Measurements from ENCODE around the gene CHRNG. TPM values are rescaled to one million over a fixed set of nuclear protein-coding genes. Genes with fewer than 3 reads are reported as not detected.

CHRNG gene
- total RNA-seq, 1 donor from 2014 or later, result not detected

DNA sequence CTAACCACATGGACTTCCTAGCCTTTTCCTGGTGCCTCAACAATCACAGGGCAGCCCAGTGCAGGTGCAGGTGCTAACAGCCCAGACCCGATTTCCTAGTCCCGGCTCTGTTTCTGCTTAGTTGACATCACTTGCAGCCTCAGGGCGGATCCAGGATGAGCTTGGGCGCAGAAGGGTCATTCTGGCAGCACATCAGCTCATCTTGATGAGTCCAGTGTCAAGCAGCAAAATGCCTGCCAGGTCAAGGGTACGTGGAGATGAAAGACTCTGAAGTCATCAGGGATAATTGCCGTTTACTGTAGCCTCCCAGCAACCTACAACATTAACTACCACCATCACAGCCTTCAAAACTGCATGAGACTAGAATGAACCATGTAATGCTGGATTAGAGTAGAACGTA, 54.5 kb downstream of the CHRNG start:
- H3K27ac ChIP-seq (ENCODE audit: low read depth, low read length), result no peak overlapping the region
- no peaks in the 10 kb centered on the region for H3K9me3 Mint-ChIP-seq (ENCODE audit: unreplicated experiment)

More for the DNA sequence above, 54.5 kb downstream of the CHRNG start:
- no peak overlapping the region for H3K27ac Mint-ChIP-seq (ENCODE audit: unreplicated experiment)
- TF ChIP-seq EZH2 (IDR thresholded peaks at IDR 0.05; ENCODE audit: insufficient read depth, low read length), result no peak
- TF ChIP-seq, protein P1, sequence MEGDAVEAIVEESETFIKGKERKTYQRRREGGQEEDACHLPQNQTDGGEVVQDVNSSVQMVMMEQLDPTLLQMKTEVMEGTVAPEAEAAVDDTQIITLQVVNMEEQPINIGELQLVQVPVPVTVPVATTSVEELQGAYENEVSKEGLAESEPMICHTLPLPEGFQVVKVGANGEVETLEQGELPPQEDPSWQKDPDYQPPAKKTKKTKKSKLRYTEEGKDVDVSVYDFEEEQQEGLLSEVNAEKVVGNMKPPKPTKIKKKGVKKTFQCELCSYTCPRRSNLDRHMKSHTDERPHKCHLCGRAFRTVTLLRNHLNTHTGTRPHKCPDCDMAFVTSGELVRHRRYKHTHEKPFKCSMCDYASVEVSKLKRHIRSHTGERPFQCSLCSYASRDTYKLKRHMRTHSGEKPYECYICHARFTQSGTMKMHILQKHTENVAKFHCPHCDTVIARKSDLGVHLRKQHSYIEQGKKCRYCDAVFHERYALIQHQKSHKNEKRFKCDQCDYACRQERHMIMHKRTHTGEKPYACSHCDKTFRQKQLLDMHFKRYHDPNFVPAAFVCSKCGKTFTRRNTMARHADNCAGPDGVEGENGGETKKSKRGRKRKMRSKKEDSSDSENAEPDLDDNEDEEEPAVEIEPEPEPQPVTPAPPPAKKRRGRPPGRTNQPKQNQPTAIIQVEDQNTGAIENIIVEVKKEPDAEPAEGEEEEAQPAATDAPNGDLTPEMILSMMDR (IDR thresholded peaks at IDR 0.05; ENCODE audit: insufficient read depth, low read depth, low read length), result no peak
- Histone ChIP-seq H4K20me1 (ENCODE audit: insufficient read depth, low read length) (no peaks in the 10 kb centered on the region), H3K4me3 (ENCODE audit: insufficient read depth, low read depth, low read length) (no peak overlapping the region), H3K4me1 (ENCODE audit: insufficient read depth, low read length) (peaks cover 9% of the 10 kb centered on the region), H3K9ac (ENCODE audit: low read length) (no peak overlapping the region), H3K79me2 (ENCODE audit: insufficient read depth, low read length) (no peaks in the 10 kb centered on the region), H3K4me2 (ENCODE audit: low read length) (no peak overlapping the region), H2AFZ (ENCODE audit: low read depth, low read length) (no peak overlapping the region), H3K27me3 (ENCODE audit: insufficient read depth, low read length) (no peaks in the 10 kb centered on the region), H3K36me3 (ENCODE audit: insufficient read depth, low read length) (no peaks in the 10 kb centered on the region), H3K9me3 (ENCODE audit: insufficient read depth, low read depth, low read length) (no peaks in the 10 kb centered on the region)
- no peak for FAIRE-seq
- peaks cover 4% of the 10 kb centered on the region for H3K36me3 Mint-ChIP-seq (ENCODE audit: low read depth, unreplicated experiment)
- H3K27me3 Mint-ChIP-seq (ENCODE audit: low read depth, unreplicated experiment), result peaks cover 5% of the 10 kb centered on the region
- DNase-seq (ENCODE audit: low read depth), result no peak
- peaks cover 8% of the 10 kb centered on the region for H3K4me1 Mint-ChIP-seq (ENCODE audit: low read depth, unreplicated experiment)
- H3K4me3 Mint-ChIP-seq (ENCODE audit: unreplicated experiment), result no peak overlapping the region

Other genes with a start within 250 kb of the CHRNG start
- 0.32 TPM in 1 of 2 replicates, not detected in the other for gene ALPP, start 160.9 kb upstream of the CHRNG start, total RNA-seq
- gene ALPG, start 132.8 kb upstream of the CHRNG start, total RNA-seq, result 0.19 and 0.27 TPM in 2 replicates
- not detected in 2 replicates for gene ALPI, start 83.5 kb upstream of the CHRNG start, total RNA-seq
- 0.14 TPM in 1 of 2 replicates, not detected in the other for gene ECEL1, start 51.9 kb upstream of the CHRNG start, total RNA-seq
- not detected in 2 replicates for gene PRSS56, start 19.3 kb upstream of the CHRNG start, total RNA-seq
- not detected in 2 replicates for gene CHRND, start 13.5 kb upstream of the CHRNG start, total RNA-seq
- 6.5 and 6.7 TPM in 2 replicates for gene TIGD1, start 10.9 kb downstream of the CHRNG start, total RNA-seq
- gene EIF4E2, start 11.0 kb downstream of the CHRNG start, total RNA-seq, result 112 and 113 TPM in 2 replicates
- 15.7 and 18.8 TPM in 2 replicates for gene EFHD1, start 93.9 kb downstream of the CHRNG start, total RNA-seq
- gene GIGYF2, start 157.6 kb downstream of the CHRNG start, total RNA-seq, result 40.9 and 47.1 TPM in 2 replicates
- not detected in 2 replicates for gene KCNJ13, start 236.9 kb downstream of the CHRNG start, total RNA-seq